Measurements from ENCODE around the gene PEAK3. TPM values are rescaled to one million over a fixed set of nuclear protein-coding genes. Genes with fewer than 3 reads are reported as not detected.

Gene PEAK3
- total RNA-seq, 1 experiment from 2014 or later = not detected

DNA sequence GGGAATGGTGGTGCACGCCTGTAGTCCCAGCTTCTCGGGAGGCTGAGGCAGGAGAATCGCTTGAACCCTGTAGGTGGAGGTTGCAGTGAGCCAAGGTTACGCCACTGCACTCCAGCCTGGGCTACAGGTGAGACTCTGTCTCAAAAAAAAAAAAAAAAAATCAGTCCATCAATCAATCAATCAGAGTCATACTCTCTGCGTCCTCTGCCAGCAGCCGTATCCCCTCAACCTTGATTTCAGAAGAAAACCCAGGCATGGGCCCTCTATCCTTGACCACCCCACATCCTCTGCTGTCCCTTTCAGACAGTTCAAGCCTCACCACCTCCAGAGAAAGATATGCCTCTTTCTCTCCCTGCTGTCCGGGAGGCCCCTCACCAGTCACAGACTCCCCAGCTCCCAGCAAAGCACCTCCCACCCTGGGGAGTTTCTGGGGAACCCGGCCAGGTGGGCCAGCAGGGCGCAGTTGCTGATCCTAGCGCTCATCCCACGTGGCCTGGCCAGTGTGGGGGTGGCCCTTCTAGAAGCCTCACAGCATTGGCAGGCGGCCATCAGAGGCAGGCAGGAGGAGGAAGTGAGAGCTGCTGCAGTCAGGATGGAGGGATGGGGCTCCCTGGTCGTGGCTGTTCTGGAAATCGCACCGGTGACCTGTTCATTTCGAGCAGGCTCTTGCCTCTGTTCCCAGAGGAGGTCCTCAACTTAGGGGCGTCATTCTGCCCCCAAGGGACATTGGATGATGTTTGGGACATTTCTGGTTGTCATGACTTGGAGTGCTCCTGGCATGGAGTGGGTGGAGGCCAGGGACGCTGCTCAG lies 15.6 kb downstream of the PEAK3 start:
- no peaks in the 10 kb centered on the region for H3K9me3 ChIP-seq (replicated peaks)
- DNase-seq (ENCODE audit: low read depth in 1 of 2, low spot score in 2 of 2) = no peak
- no peak overlapping the region for H3K27ac ChIP-seq
- H3K36me3 ChIP-seq = peaks cover 20% of the 10 kb centered on the region
- H3K4me1 ChIP-seq (replicated peaks) = peaks cover 13% of the 10 kb centered on the region
- no peak overlapping the region for H3K4me3 ChIP-seq
- no peaks in the 10 kb centered on the region for H3K27me3 ChIP-seq (replicated peaks)

DNA sequence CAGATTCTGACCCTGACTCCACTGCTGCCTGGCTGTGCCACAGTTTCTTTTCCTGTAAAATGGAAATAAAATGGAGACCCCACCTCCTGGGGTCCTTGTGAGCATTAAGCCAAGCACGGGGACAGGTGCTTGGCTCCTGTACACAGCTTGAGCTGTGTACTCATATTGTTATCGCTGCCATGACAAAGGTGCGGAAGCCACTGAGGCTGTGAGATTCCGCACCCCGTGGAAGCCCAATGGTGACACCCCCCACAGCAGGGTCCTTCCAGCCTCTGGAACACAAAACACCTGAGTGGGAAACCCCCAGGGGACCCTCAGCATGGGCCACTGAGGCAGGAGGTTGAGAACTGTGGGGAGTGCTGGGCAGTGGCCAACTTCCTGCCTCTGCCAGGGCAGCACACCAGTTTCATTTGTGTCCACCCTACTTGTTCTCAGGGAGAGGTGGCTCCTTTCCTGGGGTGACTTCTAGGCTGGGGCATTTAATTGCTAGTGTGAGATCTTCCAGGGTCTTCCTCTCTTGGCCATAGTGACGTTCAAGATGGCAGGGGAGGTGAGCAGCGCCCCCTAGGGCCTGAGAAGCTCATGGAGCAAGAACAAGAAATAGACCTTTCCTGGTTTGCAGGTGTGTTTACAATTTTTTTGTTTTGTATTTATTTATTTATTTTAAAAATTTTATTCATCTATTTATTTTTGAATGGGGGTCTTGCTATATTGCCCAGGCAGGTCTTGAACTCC lies 20.4 kb downstream of the PEAK3 start:
- Histone ChIP-seq H3K27ac (no peak overlapping the region), H3K4me3 (no peak overlapping the region), H3K4me1 (replicated peaks) (peaks cover 9% of the 10 kb centered on the region), H3K36me3 (no peaks in the 10 kb centered on the region), H3K9me3 (replicated peaks) (no peaks in the 10 kb centered on the region), H3K27me3 (replicated peaks) (no peaks in the 10 kb centered on the region)
- DNase-seq (ENCODE audit: low read depth in 1 of 2, low spot score in 2 of 2) = no peak

DNA sequence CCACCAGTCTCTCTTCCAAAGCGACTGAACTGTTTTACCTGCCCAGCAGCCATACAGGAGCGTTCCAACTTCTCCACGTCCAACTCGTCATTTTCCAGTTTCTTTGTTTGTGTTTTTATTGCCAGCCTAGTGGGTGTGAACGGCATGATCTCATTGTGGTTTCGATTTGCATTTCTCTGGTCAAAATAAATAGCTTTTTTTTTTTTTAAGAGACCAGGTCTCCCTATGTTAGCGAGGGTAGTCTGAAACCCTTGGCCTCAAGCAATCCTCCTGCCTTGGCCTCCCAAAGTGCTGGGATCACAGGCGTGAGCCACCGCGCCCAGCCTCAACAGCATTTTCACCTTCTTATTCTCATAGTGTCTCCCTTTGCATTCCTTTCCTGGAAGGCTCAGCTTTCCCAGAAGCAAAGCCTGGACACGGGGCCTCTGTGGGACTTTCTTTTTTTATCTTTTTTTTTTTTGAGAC lies 21.6 kb downstream of the PEAK3 start:
- Histone ChIP-seq H3K27me3 (replicated peaks) (no peaks in the 10 kb centered on the region), H3K9me3 (replicated peaks) (no peaks in the 10 kb centered on the region), H3K4me1 (replicated peaks) (peaks cover 9% of the 10 kb centered on the region; the same call in 1 of the 2 replicates), H3K36me3 (no peaks in the 10 kb centered on the region), H3K27ac (no peak overlapping the region), H3K4me3 (no peak overlapping the region)
- no peak for DNase-seq (ENCODE audit: low read depth in 1 of 2, low spot score in 2 of 2)

DNA sequence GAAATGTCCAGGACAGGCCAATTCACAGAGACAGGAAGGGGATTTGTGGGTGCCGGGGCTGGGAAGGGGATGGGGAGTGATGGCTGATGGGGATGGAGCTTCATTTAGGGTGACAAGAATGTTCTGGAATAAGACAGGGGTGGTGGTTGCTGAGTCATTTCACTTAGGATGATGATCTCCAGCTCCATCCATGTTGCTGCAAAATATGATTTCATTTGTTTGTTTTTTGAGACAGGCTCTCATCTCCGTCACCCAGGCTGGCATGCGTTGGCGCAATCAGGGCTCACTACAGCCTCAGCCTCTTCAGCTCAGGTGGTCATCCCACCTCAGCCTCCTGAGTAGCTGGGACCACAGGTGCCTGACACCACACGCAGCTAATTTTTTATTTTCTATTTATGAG lies 22.6 kb downstream of the PEAK3 start:
- DNase-seq (ENCODE audit: low read depth in 1 of 2, low spot score in 2 of 2) = no peak
- H3K27me3 ChIP-seq (replicated peaks) = no peaks in the 10 kb centered on the region
- H3K27ac ChIP-seq = no peak overlapping the region
- H3K9me3 ChIP-seq (replicated peaks) = no peaks in the 10 kb centered on the region
- no peaks in the 10 kb centered on the region for H3K36me3 ChIP-seq
- peaks cover 9% of the 10 kb centered on the region; the same call in 1 of the 2 replicates for H3K4me1 ChIP-seq (replicated peaks)
- H3K4me3 ChIP-seq = no peak overlapping the region

DNA sequence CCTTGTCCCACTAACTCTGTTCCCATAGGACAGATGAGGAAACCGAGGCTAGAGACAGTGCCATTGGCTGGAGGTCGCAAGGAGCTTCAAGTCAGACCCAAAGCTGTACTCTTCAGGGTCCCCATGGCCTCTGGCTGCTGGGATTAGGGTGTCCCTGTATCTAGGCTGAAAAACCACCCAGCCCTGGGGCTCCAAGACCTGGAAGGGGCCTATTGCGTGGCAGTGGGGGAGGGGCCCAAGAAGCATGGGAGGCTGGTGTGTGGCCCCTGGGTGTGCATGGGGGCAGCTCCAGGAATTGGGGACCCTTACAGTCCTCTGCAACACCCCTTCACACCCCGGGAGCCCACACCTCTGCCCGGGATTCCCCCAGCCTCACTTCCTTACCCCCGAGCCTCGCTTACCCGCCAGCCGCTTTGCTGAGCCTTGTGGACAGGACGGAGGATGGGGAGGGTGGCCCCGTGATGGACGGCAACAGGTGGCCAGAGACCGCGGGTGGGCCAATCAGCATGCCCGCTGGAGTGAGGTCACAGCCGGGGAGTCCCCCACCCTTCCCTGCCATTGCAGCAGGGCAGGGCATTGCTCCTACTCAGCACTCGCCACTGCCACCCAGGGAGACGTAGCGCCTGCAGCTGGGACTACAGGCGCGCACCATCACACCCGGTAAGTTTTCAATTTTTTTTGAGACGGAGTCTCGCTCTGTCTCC lies 25.8 kb downstream of the PEAK3 start, which contains the start of gene JSRP1:
TSS of gene JSRP1 (minus strand) at position 436 of the 704 bp plus-strand sequence. CDS start 1,103 bp downstream, outside the sequence.
- Histone ChIP-seq H3K4me3 (no peak within 1 kb of the TSS), H3K9me3 (replicated peaks) (no peaks in the 10 kb centered on the region), H3K27ac (no peak within 1 kb of the TSS), H3K4me1 (replicated peaks) (peaks cover 9% of the 10 kb centered on the region; the same call in 1 of the 2 replicates), H3K27me3 (replicated peaks) (no peaks in the 10 kb centered on the region), H3K36me3 (no peaks in the 10 kb centered on the region)
- peak in 1 of 2 experiments; percentile 45 for DNase-seq (ENCODE audit: low read depth in 1 of 2, low spot score in 2 of 2)

DNA sequence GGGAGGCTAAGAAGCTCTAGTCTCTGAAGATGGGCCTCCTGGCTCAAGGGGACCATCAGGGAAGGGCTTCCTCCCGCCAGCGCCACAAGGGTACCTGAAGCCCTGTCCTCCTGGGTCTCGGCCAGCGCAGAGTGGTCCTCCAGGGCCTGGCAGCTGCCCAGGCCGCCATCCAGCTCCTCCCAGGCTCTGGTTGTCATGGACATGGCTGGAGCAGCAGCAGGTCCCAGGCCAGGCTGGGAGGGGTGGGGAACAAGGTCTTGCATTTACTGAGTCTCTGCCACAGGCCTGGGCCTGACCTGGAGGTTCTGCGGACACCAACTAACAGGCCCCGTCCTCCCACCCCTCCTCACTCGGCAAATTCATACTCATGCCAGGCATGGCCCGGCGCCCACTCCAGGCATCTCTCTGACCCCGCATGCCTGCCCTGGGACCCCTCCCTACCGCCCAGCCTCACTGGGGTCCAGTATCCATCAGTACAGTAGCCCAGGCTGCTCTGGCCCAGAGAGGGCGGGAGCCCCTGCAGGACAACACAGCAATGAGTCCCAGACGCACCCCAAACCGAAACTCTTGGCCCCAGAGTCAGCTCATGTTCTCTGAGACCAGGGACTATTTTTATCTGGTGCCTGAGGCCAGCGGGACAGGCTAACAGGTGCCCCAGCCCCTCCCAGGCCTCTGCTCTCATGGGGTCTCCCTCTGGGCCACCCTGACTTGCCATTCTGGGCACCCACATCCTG lies 26.7 kb downstream of the PEAK3 start:
- Histone ChIP-seq H3K36me3 (no peaks in the 10 kb centered on the region; the same call in 1 of the 2 replicates), H3K9me3 (replicated peaks) (no peaks in the 10 kb centered on the region), H3K27me3 (replicated peaks) (no peaks in the 10 kb centered on the region), H3K27ac (no peak overlapping the region), H3K4me1 (replicated peaks) (peaks cover 6% of the 10 kb centered on the region; the same call in 1 of the 2 replicates), H3K4me3 (no peak overlapping the region)
- DNase-seq (ENCODE audit: low read depth in 1 of 2, low spot score in 2 of 2) = no peak

DNA sequence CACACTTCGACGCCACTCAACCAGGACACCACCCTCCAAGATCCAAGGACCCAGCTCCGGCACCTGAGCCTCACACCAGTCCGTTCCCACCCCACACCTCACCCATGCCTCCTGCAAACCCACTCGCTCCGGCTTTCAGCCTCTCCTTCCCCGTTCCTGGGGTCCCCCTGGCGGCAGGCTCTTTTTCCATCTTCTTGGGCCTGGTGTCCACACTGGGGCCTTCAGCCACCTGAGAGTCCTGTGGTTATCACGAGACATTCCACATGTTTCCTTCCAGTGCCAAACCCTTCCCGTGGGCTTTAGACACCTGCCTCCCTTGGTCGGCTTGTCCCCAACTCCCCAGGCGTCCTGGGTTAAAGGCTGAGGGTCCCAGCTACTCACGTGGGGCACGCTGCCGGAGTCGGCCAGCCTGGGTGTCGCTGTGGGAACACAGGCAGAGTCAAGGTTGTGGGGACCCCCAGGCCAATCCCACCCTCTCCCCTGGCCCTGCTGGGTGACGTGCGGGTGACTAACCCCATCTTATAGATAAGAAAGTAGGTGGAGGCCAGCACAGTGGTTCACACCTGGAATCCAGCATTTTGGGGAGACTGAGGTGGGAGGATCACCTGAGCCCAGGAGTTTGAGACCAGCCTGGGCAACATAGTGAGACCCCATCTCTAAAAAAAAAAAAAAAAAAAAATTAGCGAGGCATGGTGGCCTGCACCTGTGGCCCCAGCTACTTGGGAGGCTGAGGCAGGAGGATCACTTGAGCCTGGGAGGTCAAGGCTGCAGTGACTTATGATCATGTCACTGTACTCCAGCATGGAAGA lies 27.7 kb downstream of the PEAK3 start:
- no peak overlapping the region for H3K4me3 ChIP-seq
- H3K9me3 ChIP-seq (replicated peaks) = no peaks in the 10 kb centered on the region
- DNase-seq (ENCODE audit: low read depth in 1 of 2, low spot score in 2 of 2) = no peak
- 0 out of 2 replicates have a peak, but pooled peaks cover 3% of the 10 kb centered on the region for H3K4me1 ChIP-seq (replicated peaks)
- H3K27me3 ChIP-seq (replicated peaks) = no peaks in the 10 kb centered on the region
- H3K27ac ChIP-seq = no peak overlapping the region
- H3K36me3 ChIP-seq = peaks cover 9% of the 10 kb centered on the region

DNA sequence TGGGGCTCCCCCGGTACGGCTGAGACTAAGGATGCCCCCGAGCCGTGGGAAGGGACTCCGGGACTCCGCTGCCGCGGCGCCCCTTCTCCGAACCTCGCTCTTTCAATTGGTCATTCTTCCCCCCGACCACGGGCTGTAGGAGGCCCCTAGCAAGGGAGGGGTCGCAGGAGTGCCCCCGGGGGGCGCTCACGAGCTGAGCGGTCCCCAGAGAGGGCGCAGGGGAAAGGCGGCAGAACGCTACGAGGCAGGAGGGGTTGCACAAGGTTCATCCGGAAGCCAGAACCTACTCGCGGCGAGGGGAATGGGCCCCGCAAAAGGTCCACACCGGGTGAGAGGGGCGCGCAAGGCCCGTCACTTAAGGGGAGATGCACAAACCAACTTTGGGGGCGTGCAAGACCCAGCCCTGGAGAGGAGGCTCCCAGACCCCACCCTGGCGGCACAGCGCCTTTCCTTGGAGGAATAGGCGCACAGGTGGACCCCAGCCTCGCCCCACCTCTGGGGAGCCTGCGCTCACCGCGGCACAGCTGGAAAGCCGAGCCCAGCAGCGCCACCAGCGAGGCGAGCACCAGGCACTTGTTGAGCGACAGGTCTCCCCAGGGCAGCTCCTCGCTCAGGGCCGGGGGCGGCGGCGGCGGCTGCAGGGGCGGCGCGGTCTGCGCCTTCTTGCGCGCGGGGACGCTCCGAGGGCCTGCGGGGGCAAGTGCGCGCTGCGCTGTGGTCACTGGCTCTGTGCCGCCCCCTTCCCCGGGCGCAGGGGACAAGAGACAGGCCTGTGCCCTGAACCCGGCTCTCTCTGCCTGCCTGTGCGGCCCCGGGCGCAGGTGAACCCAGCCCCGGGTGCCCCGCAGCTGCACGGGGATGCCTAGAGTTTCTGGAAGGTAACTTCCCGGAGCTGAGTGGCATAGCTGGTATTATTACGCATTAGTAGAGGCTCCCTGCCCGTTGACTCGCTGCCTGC lies 28.6 kb downstream of the PEAK3 start:
- no peak overlapping the region for H3K4me3 ChIP-seq
- H3K4me1 ChIP-seq (replicated peaks) = 0 out of 2 replicates have a peak, but pooled peaks cover 3% of the 10 kb centered on the region
- no peaks in the 10 kb centered on the region for H3K27me3 ChIP-seq (replicated peaks)
- no peaks in the 10 kb centered on the region for H3K9me3 ChIP-seq (replicated peaks)
- peaks cover 17% of the 10 kb centered on the region for H3K36me3 ChIP-seq
- H3K27ac ChIP-seq = no peak overlapping the region
- DNase-seq (ENCODE audit: low read depth in 1 of 2, low spot score in 2 of 2) = no peak

DNA sequence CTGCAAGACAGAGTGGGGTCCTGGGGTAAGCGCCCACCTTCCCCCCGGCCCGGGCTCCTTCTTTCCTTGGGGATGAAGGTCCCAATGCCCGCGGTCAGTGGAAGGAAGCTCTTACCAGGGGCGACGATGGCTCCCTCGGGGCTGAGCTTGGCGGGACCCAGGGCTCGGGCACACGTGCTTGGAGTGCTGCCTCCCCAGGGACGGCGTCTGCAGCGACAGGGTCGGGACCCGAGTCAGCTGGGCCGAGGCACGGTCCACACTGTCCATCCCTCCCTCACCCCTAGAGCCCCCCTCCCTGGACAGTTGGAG lies 29.2 kb downstream of the PEAK3 start:
- Histone ChIP-seq H3K4me1 (replicated peaks) (0 out of 2 replicates have a peak, but pooled peaks cover 3% of the 10 kb centered on the region), H3K4me3 (no peak overlapping the region), H3K9me3 (replicated peaks) (no peaks in the 10 kb centered on the region), H3K27ac (no peak overlapping the region), H3K27me3 (replicated peaks) (no peaks in the 10 kb centered on the region), H3K36me3 (peaks cover 20% of the 10 kb centered on the region)
- DNase-seq (ENCODE audit: low read depth in 1 of 2, low spot score in 2 of 2) = no peak

DNA sequence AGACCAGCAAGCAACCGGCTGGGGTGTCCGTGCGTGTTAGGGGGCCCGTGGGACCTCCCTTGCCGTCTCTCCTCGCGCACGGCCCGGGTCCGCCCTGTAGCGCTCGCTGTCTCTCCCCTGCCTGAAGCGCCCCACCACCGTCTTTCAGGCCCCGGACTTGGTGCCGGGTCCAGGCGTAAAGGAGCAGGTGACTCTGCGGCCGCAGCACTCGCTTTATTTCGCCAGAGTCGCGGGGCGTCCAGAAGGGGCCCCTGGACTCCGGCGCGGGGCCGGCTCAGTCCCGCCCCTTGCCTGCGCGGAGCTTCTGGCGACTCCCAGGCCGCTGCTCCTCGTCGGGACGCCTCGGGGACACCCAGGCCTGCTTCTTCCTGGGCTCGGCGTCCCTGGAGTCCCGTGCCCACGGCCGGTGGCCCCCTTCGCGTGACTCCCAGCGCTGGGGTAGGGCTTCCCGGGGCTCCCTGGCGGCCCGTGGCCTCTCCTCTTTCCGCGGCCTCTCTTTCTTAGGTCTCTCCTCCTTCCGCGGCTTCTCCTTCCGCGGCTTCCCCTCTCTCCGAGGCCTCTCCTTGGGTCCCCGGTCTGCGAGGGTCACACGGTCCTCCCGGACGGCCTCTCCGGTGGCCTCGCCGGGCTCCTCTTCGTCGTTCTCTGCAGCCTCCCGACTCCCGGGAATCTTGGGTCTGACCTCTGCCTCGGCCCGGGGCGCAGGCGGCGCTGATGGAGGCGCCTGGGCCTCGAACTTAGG lies 29.7 kb downstream of the PEAK3 start:
- Histone ChIP-seq H3K27me3 (replicated peaks) (no peaks in the 10 kb centered on the region), H3K4me3 (no peak overlapping the region), H3K27ac (no peak overlapping the region), H3K4me1 (replicated peaks) (0 out of 2 replicates have a peak, but pooled peaks cover 3% of the 10 kb centered on the region), H3K36me3 (peaks cover 25% of the 10 kb centered on the region), H3K9me3 (replicated peaks) (no peaks in the 10 kb centered on the region)
- no peak for DNase-seq (ENCODE audit: low read depth in 1 of 2, low spot score in 2 of 2)
